Esophagus squamous epithelium (tissue), 5 donors: ENCODE measurements around the gene UPP2. TPM values are rescaled to one million over a fixed set of nuclear protein-coding genes. Genes with fewer than 3 reads are reported as not detected.

Source experiments
- DNase-seq: peaks from one replicate; lab custom pipeline; 2025; lab: John Stamatoyannopoulos, UW
- H3K27ac ChIP-seq, 4 donors: fragments of 200-600 bp; sonication (generic); one replicate each; pipeline ENCODE4 v1.5.1; 2016 to 2019; ENCODE audit warnings: mild to moderate bottlenecking in 1 of 4
- H3K27me3 ChIP-seq, 4 donors: fragments of 200-600 bp; sonication (generic); 1 replicate in 3 of 4; 2 replicates in 1 of 4; pipeline versions ENCODE4 v1.5.1 to v1.6.0; 2017 to 2021; ENCODE audit warnings: antibody characterized with exemption in 1 of 4
- H3K36me3 ChIP-seq, 3 donors: fragments of 200-600 bp; sonication (generic); one replicate each; pipeline ENCODE4 v1.5.1; 2016 to 2019
- H3K4me1 ChIP-seq, 3 donors: fragments of 200-600 bp; sonication (generic); one replicate each; pipeline ENCODE4 v1.5.1; 2017 to 2019
- H3K4me3 ChIP-seq, 4 donors: fragments of 200-600 bp; sonication (generic); 1 replicate in 3 of 4; 2 replicates in 1 of 4; pipeline ENCODE4 v1.5.1; 2016 to 2019; ENCODE audit warnings: mild to moderate bottlenecking in 2 of 4, moderate library complexity in 1 of 4
- H3K9me3 ChIP-seq, 3 donors: fragments of 200-600 bp; sonication (generic); one replicate each; pipeline ENCODE4 v1.5.1; 2016 to 2019
- CTCF ChIP-seq, 6 experiments: fragments of 450-650 bp in 4 of 6; fragments of 200-600 bp in 2 of 6; sonication (generic) in 2 of 6; IDR thresholded peaks; one replicate each; pipeline ENCODE4 v1.5.1; 2016 to 2019; ENCODE audit warnings: antibody characterized with exemption in 6 of 6, mild to moderate bottlenecking in 4 of 6, moderate library complexity in 4 of 6
- POLR2A ChIP-seq, 4 donors: fragments of 450-650 bp; IDR thresholded peaks; one replicate each; pipeline ENCODE4 v1.6.1; 2017; ENCODE audit warnings: antibody characterized with exemption in 4 of 4, mild to moderate bottlenecking in 4 of 4, moderate library complexity in 3 of 4
- WGBS, 2 donors: methylation state at CpG; one replicate each; pipeline ENCODE4 v1.1.5; 2018; 5-methylcytosine and 5-hydroxymethylcytosine counted together
- intact Hi-C: fragments of 100-400 bp; cut with DNase I; formaldehyde crosslinking; loops from one replicate; pipeline ENCODE4 v1.15.0; 2022
- total RNA-seq, 4 donors: library from RNA; depleted of rRNA; stranded (reverse); fragments of >200 nt; gene quantifications; one replicate each; pipeline ENCODE4 v1.1.0, GENCODE V29; 2016
- donor health status: DM: yes; HTN: yes; CAD: no.

Gene UPP2
- total RNA-seq, 4 donors from 2014 or later, result not detected

GRCh38 chr2:158143703-158144360, 42.2 kb downstream of the UPP2 start:
- Histone ChIP-seq H3K27me3 (no peaks in the 10 kb centered on the region), H3K27ac (no peak overlapping the region), H3K36me3 (no peaks in the 10 kb centered on the region), H3K4me1 (no peaks in the 10 kb centered on the region), H3K4me3 (no peak overlapping the region), H3K9me3 (no peaks in the 10 kb centered on the region)
- 57 to 60% methylated on average over 3 of the region's 3 CpGs for WGBS, 2 donors
- DNase-seq, result no peak
- intact Hi-C loops, result no loop called here
- TF ChIP-seq CTCF (IDR thresholded peaks at IDR 0.05) (no peak), POLR2A (IDR thresholded peaks at IDR 0.05) (no peak)

GRCh38 chr2:158144914-158145625, 43.4 kb downstream of the UPP2 start:
- intact Hi-C loops, result no loop called here
- Histone ChIP-seq H3K4me1 (no peaks in the 10 kb centered on the region), H3K27me3 (no peaks in the 10 kb centered on the region), H3K9me3 (no peaks in the 10 kb centered on the region), H3K36me3 (no peaks in the 10 kb centered on the region), H3K4me3 (no peak overlapping the region), H3K27ac (no peak overlapping the region)
- DNase-seq, result no peak
- no peak for TF ChIP-seq POLR2A (IDR thresholded peaks at IDR 0.05)
- TF ChIP-seq CTCF (IDR thresholded peaks at IDR 0.05), result no peak
- WGBS, 2 donors, result 67 to 82% methylated on average over 13 of the region's 13 CpGs

DNA sequence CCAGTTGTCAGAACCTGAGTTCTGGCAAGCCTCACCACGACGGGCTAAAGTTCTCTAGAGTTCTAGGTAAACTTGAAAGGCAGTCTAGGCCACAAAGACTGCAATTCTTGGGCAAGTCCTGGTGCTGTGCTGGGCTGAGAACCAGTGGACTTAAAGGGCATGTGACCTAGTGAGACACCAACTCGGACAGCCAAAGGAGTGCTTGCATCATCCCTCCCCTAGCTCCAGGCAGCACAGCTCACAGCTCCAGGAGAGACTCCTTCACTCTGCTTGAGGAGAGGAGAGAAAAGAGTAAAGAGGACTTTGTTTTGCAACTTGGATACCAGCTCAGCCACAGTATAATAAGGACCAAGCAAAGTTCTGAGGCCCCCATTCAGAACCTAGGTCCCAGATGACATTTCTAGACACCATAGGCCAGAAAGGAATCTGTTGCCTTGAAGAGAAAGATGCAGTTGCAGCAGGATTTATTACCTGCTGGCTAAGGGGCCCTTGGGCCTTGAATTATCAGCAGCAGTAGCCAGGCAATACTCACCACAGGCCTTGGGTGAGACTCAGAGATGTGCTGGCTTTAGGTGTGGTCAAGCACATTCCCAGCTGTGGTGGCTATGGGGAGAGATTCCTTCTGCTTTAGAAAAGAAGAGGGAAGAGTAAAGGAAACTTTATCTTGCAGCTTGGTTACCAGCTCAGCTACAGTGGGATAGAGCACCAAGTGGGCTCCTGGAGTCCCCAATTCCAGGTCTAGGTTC, 51.8 kb downstream of the UPP2 start:
- H3K36me3 ChIP-seq, result no peaks in the 10 kb centered on the region
- no peaks in the 10 kb centered on the region for H3K27me3 ChIP-seq
- H3K4me1 ChIP-seq, result no peaks in the 10 kb centered on the region
- TF ChIP-seq CTCF (IDR thresholded peaks at IDR 0.05) (no peak), POLR2A (IDR thresholded peaks at IDR 0.05) (no peak)
- no peak overlapping the region for H3K27ac ChIP-seq
- 80 to 100% methylated on average over 1 to 3 of the region's 3 CpGs for WGBS, 2 donors
- intact Hi-C loops, result no loop called here
- H3K9me3 ChIP-seq, result peaks cover 0 to 12% (median 0%) of the 10 kb centered on the region in 3 donors
- H3K4me3 ChIP-seq, result no peak overlapping the region
- DNase-seq, result no peak

DNA sequence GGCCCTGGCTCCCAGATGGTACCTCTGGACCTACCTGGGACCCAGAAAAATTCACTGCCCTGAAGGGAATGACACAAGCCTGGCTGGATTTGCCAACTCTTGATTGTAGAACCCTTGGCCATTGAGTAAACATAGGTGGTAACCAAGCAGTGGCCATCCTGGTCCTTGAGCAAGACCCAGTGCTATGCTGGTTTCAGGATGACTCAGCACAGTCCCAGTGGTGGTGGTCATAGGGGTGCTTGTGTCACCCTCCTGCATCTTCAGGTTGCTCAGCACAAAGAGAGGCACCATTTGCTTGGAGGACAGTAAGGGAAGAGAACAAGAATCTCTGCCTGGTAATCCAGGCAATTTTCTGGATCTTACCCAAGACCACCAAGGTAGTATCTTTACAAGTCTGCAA, 52.9 kb downstream of the UPP2 start:
- no peak for TF ChIP-seq POLR2A (IDR thresholded peaks at IDR 0.05)
- no peak for TF ChIP-seq CTCF (IDR thresholded peaks at IDR 0.05)
- H3K9me3 ChIP-seq, result peaks cover 0 to 12% (median 0%) of the 10 kb centered on the region in 3 donors
- H3K4me1 ChIP-seq, result no peaks in the 10 kb centered on the region
- H3K4me3 ChIP-seq, result no peak overlapping the region
- H3K36me3 ChIP-seq, result no peaks in the 10 kb centered on the region
- intact Hi-C loops, result no loop called here
- no peak for DNase-seq
- H3K27ac ChIP-seq, result no peak overlapping the region
- peaks cover 0 to under 1% (median 0%) of the 10 kb centered on the region in 4 donors for H3K27me3 ChIP-seq

GRCh38 chr2:158172719-158173118, 71.0 kb downstream of the UPP2 start:
- Histone ChIP-seq H3K9me3 (no peaks in the 10 kb centered on the region), H3K4me3 (no peak overlapping the region), H3K4me1 (no peaks in the 10 kb centered on the region), H3K27ac (no peak overlapping the region), H3K27me3 (no peaks in the 10 kb centered on the region), H3K36me3 (no peaks in the 10 kb centered on the region)
- DNase-seq, result no peak
- no peak for TF ChIP-seq POLR2A (IDR thresholded peaks at IDR 0.05)
- TF ChIP-seq CTCF (IDR thresholded peaks at IDR 0.05), result no peak
- 41 to 46% methylated on average over 2 of the region's 2 CpGs for WGBS, 2 donors
- intact Hi-C loops, result no loop called here
